D721Med (cell line): ENCODE results near the gene NDUFS2.

Experiments used
- DNase-seq: peaks from one replicate; pipeline ENCODE4 v3.0.0; 2011; ENCODE audit warnings: low spot score; ENCODE audit not compliant: insufficient read length
- FAIRE-seq: peaks from 2 replicates; lab custom pipeline; 2011; peaks lifted over from hg19 to GRCh38; lab: Jason Lieb, UNC
- CTCF ChIP-seq: IDR thresholded peaks from 2 replicates; pipeline ENCODE4 v1.5.1; 2012; ENCODE audit warnings: mild to moderate bottlenecking, control low read depth; ENCODE audit not compliant: insufficient read depth; ENCODE audit errors: missing control alignments

NDUFS2 gene

GRCh38 chr1:161195171-161195570, 7.0 kb upstream of the NDUFS2 start:
- no peak for FAIRE-seq
- DNase-seq = no peak
- no peak for TF ChIP-seq CTCF

- FAIRE-seq (no peak), DNase-seq (no peak)
- TF ChIP-seq CTCF = no peak
These were observed 6.1 kb upstream of the NDUFS2 start for GRCh38 chr1:161196111-161196510.

GRCh38 chr1:161196521-161197451, 5.4 kb upstream of the NDUFS2 start:
- no peak for TF ChIP-seq CTCF
- DNase-seq = peak; percentile 85
- FAIRE-seq = peak; percentile 56

GRCh38 chr1:161197560-161198193, 4.5 kb upstream of the NDUFS2 start:
- no peak for TF ChIP-seq CTCF
- FAIRE-seq (no peak), DNase-seq (no peak)

GRCh38 chr1:161198194-161198896, 3.8 kb upstream of the NDUFS2 start:
- no peak for FAIRE-seq
- DNase-seq = no peak
- TF ChIP-seq CTCF = no peak

GRCh38 chr1:161198897-161199431, 3.2 kb upstream of the NDUFS2 start, which contains the start of gene ADAMTS4:
ADAMTS4 (minus strand) TSS chr1:161199054; CDS start chr1:161198627, 427 bp downstream.
- no peak for DNase-seq

More at GRCh38 chr1:161198897-161199431, 3.2 kb upstream of the NDUFS2 start, which contains the start of gene ADAMTS4:
- TF ChIP-seq CTCF = no peak
- no peak for FAIRE-seq
